Dendritic cell treated with granulocyte-macrophage colony-stimulating factor and Interleukin-4, amounts not matched to agents 40 ng/mL and 50 ng/mL, for 4 days (primary cell): ENCODE data around the gene BRAT1.

ENCODE experiments used
- H3K27ac Mint-ChIP-seq: one replicate; pipeline ENCODE4 v1.8.0; 2022; ENCODE audit warnings: mild to moderate bottlenecking, mixed read lengths
- H3K27me3 Mint-ChIP-seq: one replicate; pipeline ENCODE4 v1.8.0; 2022; ENCODE audit warnings: mild to moderate bottlenecking, mixed read lengths
- H3K36me3 Mint-ChIP-seq: one replicate; pipeline ENCODE4 v1.8.0; 2022; ENCODE audit warnings: low read depth, mixed read lengths
- H3K4me1 Mint-ChIP-seq: one replicate; pipeline ENCODE4 v1.8.0; 2022; ENCODE audit warnings: low read depth, mixed read lengths
- H3K4me3 Mint-ChIP-seq: one replicate; pipeline ENCODE4 v1.8.0; 2022; ENCODE audit warnings: mild to moderate bottlenecking, moderate library complexity, mixed read lengths
- H3K9me3 Mint-ChIP-seq: one replicate; pipeline ENCODE4 v1.8.0; 2022; ENCODE audit warnings: mixed read lengths
- intact Hi-C: fragments of 100-400 bp; cut with micrococcal nuclease; formaldehyde crosslinking; loops from one replicate; pipeline ENCODE4 v1.15.0; 2022

BRAT1 gene

GRCh38 chr7:2514473-2515423 is 40.6 kb downstream of the BRAT1 start:
- Mint-ChIP-seq H3K36me3 (no peaks in the 10 kb centered on the region), H3K4me1 (peaks cover 56% of the 10 kb centered on the region), H3K4me3 (no peak overlapping the region), H3K9me3 (no peaks in the 10 kb centered on the region), H3K27me3 (peaks cover 8% of the 10 kb centered on the region), H3K27ac (no peak overlapping the region)
- intact Hi-C loops = loop anchor here (5.0 kb wide), 1 partner anchor 37 kb away; the partner anchor contains the start of gene GRIFIN

GRCh38 chr7:2513702-2514101 is 41.6 kb downstream of the BRAT1 start:
- intact Hi-C loops = no loop called here
- peaks cover 66% of the 10 kb centered on the region for H3K4me1 Mint-ChIP-seq
- H3K4me3 Mint-ChIP-seq = no peak overlapping the region
- no peaks in the 10 kb centered on the region for H3K36me3 Mint-ChIP-seq
- no peak overlapping the region for H3K27ac Mint-ChIP-seq
- H3K27me3 Mint-ChIP-seq = peaks cover 11% of the 10 kb centered on the region
- H3K9me3 Mint-ChIP-seq = no peaks in the 10 kb centered on the region

- peak overlapping the region; percentile 27 for H3K4me3 Mint-ChIP-seq
- H3K27ac Mint-ChIP-seq = peak overlapping the region; percentile 82
- intact Hi-C loops = no loop called here
- peaks cover 70% of the 10 kb centered on the region for H3K4me1 Mint-ChIP-seq
- H3K36me3 Mint-ChIP-seq = no peaks in the 10 kb centered on the region
- H3K9me3 Mint-ChIP-seq = no peaks in the 10 kb centered on the region
- peaks cover 11% of the 10 kb centered on the region for H3K27me3 Mint-ChIP-seq
Observed at GRCh38 chr7:2512713-2513112, 42.6 kb downstream of the BRAT1 start.

- intact Hi-C loops = no loop called here
- H3K4me1 Mint-ChIP-seq = peaks cover 70% of the 10 kb centered on the region
- peak overlapping the region; percentile 82 for H3K27ac Mint-ChIP-seq
- H3K27me3 Mint-ChIP-seq = peaks cover 13% of the 10 kb centered on the region
- peak overlapping the region; percentile 27 for H3K4me3 Mint-ChIP-seq
- H3K9me3 Mint-ChIP-seq = no peaks in the 10 kb centered on the region
- H3K36me3 Mint-ChIP-seq = no peaks in the 10 kb centered on the region
Observed at GRCh38 chr7:2512179-2512661, 43.1 kb downstream of the BRAT1 start.

- peaks cover 15% of the 10 kb centered on the region for H3K27me3 Mint-ChIP-seq
- H3K9me3 Mint-ChIP-seq = no peaks in the 10 kb centered on the region
- no peaks in the 10 kb centered on the region for H3K36me3 Mint-ChIP-seq
- H3K27ac Mint-ChIP-seq = peak overlapping the region; percentile 82
- H3K4me1 Mint-ChIP-seq = peaks cover 71% of the 10 kb centered on the region
- peak overlapping the region; percentile 27 for H3K4me3 Mint-ChIP-seq
- intact Hi-C loops = loop anchor here (1.0 kb wide), 1 partner anchor 8 kb away; the partner anchor contains the start of gene LFNG
Observed at GRCh38 chr7:2511769-2512168, 43.6 kb downstream of the BRAT1 start.

- Mint-ChIP-seq H3K27ac (peak overlapping the region; percentile 82), H3K36me3 (no peaks in the 10 kb centered on the region), H3K4me3 (peak overlapping the region; percentile 57), H3K9me3 (no peaks in the 10 kb centered on the region), H3K4me1 (peaks cover 72% of the 10 kb centered on the region), H3K27me3 (peaks cover 18% of the 10 kb centered on the region)
- intact Hi-C loops = loop anchor here (1.0 kb wide), 1 partner anchor 8 kb away; the partner anchor contains the start of gene LFNG
Observed at GRCh38 chr7:2510909-2511768, 44.2 kb downstream of the BRAT1 start.

- Mint-ChIP-seq H3K27ac (peak overlapping the region; percentile 82), H3K4me3 (no peak overlapping the region)
Observed at GRCh38 chr7:2510130-2510776, 45.1 kb downstream of the BRAT1 start.

GRCh38 chr7:2509298-2509906 is 45.9 kb downstream of the BRAT1 start:
- no peaks in the 10 kb centered on the region for H3K9me3 Mint-ChIP-seq
- H3K27ac Mint-ChIP-seq = peak overlapping the region; percentile 73
- H3K27me3 Mint-ChIP-seq = peaks cover 18% of the 10 kb centered on the region
- no peaks in the 10 kb centered on the region for H3K36me3 Mint-ChIP-seq
- intact Hi-C loops = no loop called here
- H3K4me1 Mint-ChIP-seq = peaks cover 71% of the 10 kb centered on the region
- no peak overlapping the region for H3K4me3 Mint-ChIP-seq

More at GRCh38 chr7:2510130-2510776, 45.1 kb downstream of the BRAT1 start:
- intact Hi-C loops = no loop called here
- peaks cover 18% of the 10 kb centered on the region for H3K27me3 Mint-ChIP-seq
- no peaks in the 10 kb centered on the region for H3K9me3 Mint-ChIP-seq
- H3K4me1 Mint-ChIP-seq = peaks cover 71% of the 10 kb centered on the region
- H3K36me3 Mint-ChIP-seq = no peaks in the 10 kb centered on the region

GRCh38 chr7:2508327-2509215 is 46.8 kb downstream of the BRAT1 start:
- peaks cover 18% of the 10 kb centered on the region for H3K27me3 Mint-ChIP-seq
- H3K4me1 Mint-ChIP-seq = peaks cover 70% of the 10 kb centered on the region
- H3K36me3 Mint-ChIP-seq = no peaks in the 10 kb centered on the region
- intact Hi-C loops = no loop called here
- no peaks in the 10 kb centered on the region for H3K9me3 Mint-ChIP-seq
- peak overlapping the region; percentile 7 for H3K4me3 Mint-ChIP-seq
- peak overlapping the region; percentile 73 for H3K27ac Mint-ChIP-seq

- intact Hi-C loops = no loop called here
- peaks cover 24% of the 10 kb centered on the region for H3K27me3 Mint-ChIP-seq
- H3K9me3 Mint-ChIP-seq = no peaks in the 10 kb centered on the region
- peak overlapping the region; percentile 73 for H3K27ac Mint-ChIP-seq
- H3K4me3 Mint-ChIP-seq = no peak overlapping the region
- H3K4me1 Mint-ChIP-seq = peaks cover 63% of the 10 kb centered on the region
- no peaks in the 10 kb centered on the region for H3K36me3 Mint-ChIP-seq
Observed at GRCh38 chr7:2507917-2508306, 47.4 kb downstream of the BRAT1 start.

- Mint-ChIP-seq H3K9me3 (no peaks in the 10 kb centered on the region), H3K36me3 (no peaks in the 10 kb centered on the region), H3K4me1 (peaks cover 57% of the 10 kb centered on the region), H3K4me3 (no peak overlapping the region), H3K27me3 (peaks cover 28% of the 10 kb centered on the region), H3K27ac (peak overlapping the region; percentile 73)
- intact Hi-C loops = no loop called here
Observed at GRCh38 chr7:2507208-2507916, 48.0 kb downstream of the BRAT1 start.

GRCh38 chr7:2505401-2505800 is 49.9 kb downstream of the BRAT1 start:
- no peaks in the 10 kb centered on the region for H3K9me3 Mint-ChIP-seq
- H3K27me3 Mint-ChIP-seq = peaks cover 38% of the 10 kb centered on the region
- intact Hi-C loops = no loop called here
- H3K36me3 Mint-ChIP-seq = no peaks in the 10 kb centered on the region
- no peak overlapping the region for H3K4me3 Mint-ChIP-seq
- H3K4me1 Mint-ChIP-seq = peaks cover 39% of the 10 kb centered on the region
- H3K27ac Mint-ChIP-seq = no peak overlapping the region
